Thoracic aorta (tissue), 2 donors: Measurements from ENCODE around the gene CLTB. TPM values are rescaled to one million over a fixed set of nuclear protein-coding genes. Genes with fewer than 3 reads are reported as not detected.

Source experiments
- ATAC-seq: fragments of 150-250 bp; one replicate; pipeline ENCODE4 v1.8.0; 2017; ENCODE audit warnings: low read depth; ENCODE audit not compliant: insufficient number of reproducible peaks, low FRiP score
- DNase-seq: peaks from one replicate; pipeline ENCODE4 v3.0.0-alpha.2; 2020; ENCODE audit warnings: low spot score
- H3K27ac ChIP-seq, 2 donors: fragments of 200-600 bp; sonication (generic); 1 replicate in 1 of 2; 2 replicates in 1 of 2; pipeline ENCODE4 v1.5.1; 2016; ENCODE audit warnings: mild to moderate bottlenecking in 2 of 2, moderate library complexity in 2 of 2
- H3K27me3 ChIP-seq: fragments of 200-600 bp; sonication (generic); replicated peaks from 2 replicates; pipeline ENCODE4 v1.6.0; 2016; ENCODE audit warnings: mild to moderate bottlenecking; ENCODE audit not compliant: insufficient read depth
- H3K36me3 ChIP-seq: fragments of 200-600 bp; sonication (generic); one replicate; pipeline ENCODE4 v1.5.1; 2016
- H3K4me1 ChIP-seq, 2 donors: fragments of 200-600 bp; sonication (generic); 1 replicate in 1 of 2; 2 replicates in 1 of 2; pipeline versions ENCODE4 v1.5.1 to v1.6.0; 2016; ENCODE audit warnings: low read depth in 2 of 2, mild to moderate bottlenecking in 1 of 2; ENCODE audit not compliant: control insufficient read depth in 1 of 2
- H3K4me3 ChIP-seq: fragments of 200-600 bp; sonication (generic); 2 replicates; pipeline ENCODE4 v1.5.1; 2016; ENCODE audit warnings: mild to moderate bottlenecking
- H3K9me3 ChIP-seq: fragments of 200-600 bp; sonication (generic); 2 replicates; pipeline ENCODE4 v1.5.1; 2016
- total RNA-seq, 2 donors: library from RNA; depleted of rRNA; stranded (reverse); fragments of >200 nt; gene quantifications; one replicate each; pipeline versions ENCODE4 v1.1.0 to v1.2.3, GENCODE V29; 2016
- TF ChIP-seq, protein P1 (sequence below): fragments of 200-600 bp; sonication (generic); IDR thresholded peaks from one replicate; pipeline ENCODE4 v1.5.1; 2019; ENCODE audit warnings: antibody characterized with exemption

Gene CLTB
- total RNA-seq, 2 donors from 2014 or later = 155 to 192 TPM

DNA sequence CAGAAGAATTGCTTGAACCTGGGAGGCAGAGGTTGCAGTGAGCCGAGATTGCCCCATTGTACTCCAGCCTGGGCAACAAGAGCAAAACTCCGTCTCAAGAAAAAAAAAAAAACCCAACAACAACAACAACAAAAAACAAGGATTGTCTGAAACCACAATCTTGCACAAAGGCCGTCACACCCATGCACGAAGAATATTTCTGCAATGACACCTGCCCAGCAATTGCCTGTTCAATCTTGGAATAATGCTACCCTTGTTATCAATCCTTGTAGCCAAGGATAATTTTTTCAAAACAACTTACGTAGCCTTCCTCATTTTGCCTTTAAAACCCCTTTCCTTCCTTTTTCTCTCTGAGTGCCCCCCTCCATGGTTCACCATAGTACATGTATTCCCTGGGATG lies 3.7 kb upstream of the CLTB start:
- no peaks in the 10 kb centered on the region for H3K36me3 ChIP-seq
- H3K4me3 ChIP-seq = no peak overlapping the region
- no peak overlapping the region for H3K27ac ChIP-seq
- TF ChIP-seq, protein P1, sequence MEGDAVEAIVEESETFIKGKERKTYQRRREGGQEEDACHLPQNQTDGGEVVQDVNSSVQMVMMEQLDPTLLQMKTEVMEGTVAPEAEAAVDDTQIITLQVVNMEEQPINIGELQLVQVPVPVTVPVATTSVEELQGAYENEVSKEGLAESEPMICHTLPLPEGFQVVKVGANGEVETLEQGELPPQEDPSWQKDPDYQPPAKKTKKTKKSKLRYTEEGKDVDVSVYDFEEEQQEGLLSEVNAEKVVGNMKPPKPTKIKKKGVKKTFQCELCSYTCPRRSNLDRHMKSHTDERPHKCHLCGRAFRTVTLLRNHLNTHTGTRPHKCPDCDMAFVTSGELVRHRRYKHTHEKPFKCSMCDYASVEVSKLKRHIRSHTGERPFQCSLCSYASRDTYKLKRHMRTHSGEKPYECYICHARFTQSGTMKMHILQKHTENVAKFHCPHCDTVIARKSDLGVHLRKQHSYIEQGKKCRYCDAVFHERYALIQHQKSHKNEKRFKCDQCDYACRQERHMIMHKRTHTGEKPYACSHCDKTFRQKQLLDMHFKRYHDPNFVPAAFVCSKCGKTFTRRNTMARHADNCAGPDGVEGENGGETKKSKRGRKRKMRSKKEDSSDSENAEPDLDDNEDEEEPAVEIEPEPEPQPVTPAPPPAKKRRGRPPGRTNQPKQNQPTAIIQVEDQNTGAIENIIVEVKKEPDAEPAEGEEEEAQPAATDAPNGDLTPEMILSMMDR = no peak
- ATAC-seq = no peak
- peaks cover 18 to 28% of the 10 kb centered on the region in 2 donors for H3K4me1 ChIP-seq
- DNase-seq = no peak
- H3K27me3 ChIP-seq = no peaks in the 10 kb centered on the region
- H3K9me3 ChIP-seq = no peaks in the 10 kb centered on the region

GRCh38 chr5:176418251-176418650 lies 1.9 kb upstream of the CLTB start:
- Histone ChIP-seq H3K4me3 (no peak overlapping the region), H3K9me3 (no peaks in the 10 kb centered on the region), H3K27me3 (no peaks in the 10 kb centered on the region), H3K36me3 (no peaks in the 10 kb centered on the region), H3K27ac (no peak overlapping the region), H3K4me1 (peaks cover 28 to 34% of the 10 kb centered on the region in 2 donors)
- DNase-seq (no peak), ATAC-seq (no peak)
- TF ChIP-seq, protein P1 = no peak

DNA sequence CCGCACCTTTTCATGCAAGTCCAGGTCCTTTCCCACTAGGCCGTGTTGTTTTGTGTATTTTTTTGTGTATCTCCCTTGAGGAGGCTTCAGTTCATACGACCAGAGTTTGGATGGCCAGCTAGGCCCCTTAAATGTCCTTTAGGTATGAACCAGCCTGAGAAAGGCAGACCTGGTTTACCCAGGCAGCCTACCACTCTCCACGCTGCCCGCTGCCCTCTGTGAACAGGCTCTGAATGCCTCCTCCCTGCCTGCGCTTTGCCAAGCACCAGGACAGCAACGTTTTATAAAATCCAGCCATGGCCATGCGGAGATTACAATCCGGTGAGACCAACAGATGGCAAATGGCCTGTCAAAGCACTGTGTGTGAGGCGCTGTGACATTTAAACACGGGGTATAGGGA lies 626 bp upstream of the CLTB start:
- Histone ChIP-seq H3K27ac (peak overlapping the region; percentile 27 to 94), H3K36me3 (no peaks in the 10 kb centered on the region), H3K27me3 (no peaks in the 10 kb centered on the region), H3K4me3 (peak overlapping the region; percentile 98), H3K9me3 (no peaks in the 10 kb centered on the region), H3K4me1 (peaks cover 28 to 42% of the 10 kb centered on the region in 2 donors)
- DNase-seq (no peak), ATAC-seq (no peak)
- TF ChIP-seq, protein P1 = no peak

DNA sequence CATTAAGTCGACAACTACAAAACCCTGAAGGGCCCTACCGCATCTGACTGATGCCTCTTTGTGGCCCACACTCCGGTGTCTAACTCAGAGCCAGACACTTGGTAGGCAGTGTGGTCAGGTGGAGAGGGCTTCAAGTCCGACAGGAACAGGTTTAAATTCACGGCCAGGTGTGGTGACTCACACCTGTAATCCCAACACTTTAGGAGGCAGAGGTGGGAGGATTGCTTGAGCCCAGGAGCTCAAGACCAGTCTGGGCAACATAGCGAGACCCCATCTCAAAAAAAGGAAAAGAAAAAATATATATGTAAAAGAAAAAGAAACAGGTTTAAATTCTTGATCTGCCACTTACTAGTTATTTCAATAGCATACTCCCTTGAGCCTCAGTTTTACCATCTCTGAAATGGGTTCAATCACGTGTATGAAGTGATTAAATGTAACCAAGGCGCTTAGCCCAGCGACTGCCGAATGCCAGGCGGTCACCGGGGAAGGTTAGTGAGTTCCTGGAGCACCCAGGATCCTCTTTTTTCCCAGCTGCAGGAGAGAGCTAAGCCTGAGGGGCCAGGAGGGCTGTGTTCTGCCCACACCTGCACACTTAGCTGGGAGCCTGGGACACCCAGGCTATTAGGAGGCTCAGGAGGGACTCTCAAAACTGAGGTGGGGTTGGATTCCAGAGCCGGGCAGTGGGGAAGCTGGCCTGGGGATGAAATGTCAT lies 943 bp downstream of the CLTB start:
- TF ChIP-seq, protein P1 = no peak
- Histone ChIP-seq H3K27me3 (no peaks in the 10 kb centered on the region), H3K4me3 (peak overlapping the region; percentile 98), H3K9me3 (no peaks in the 10 kb centered on the region), H3K4me1 (peaks cover 28 to 49% of the 10 kb centered on the region in 2 donors), H3K27ac (peak overlapping the region; percentile 94 to 95), H3K36me3 (no peaks in the 10 kb centered on the region)
- no peak for DNase-seq
- no peak for ATAC-seq

GRCh38 chr5:176414704-176415103 lies 1.6 kb downstream of the CLTB start:
- H3K27me3 ChIP-seq = no peaks in the 10 kb centered on the region
- TF ChIP-seq, protein P1 = no peak
- peaks cover 2% of the 10 kb centered on the region for H3K36me3 ChIP-seq
- H3K4me3 ChIP-seq = peak overlapping the region; percentile 98
- peaks cover 28 to 49% of the 10 kb centered on the region in 2 donors for H3K4me1 ChIP-seq
- H3K9me3 ChIP-seq = no peaks in the 10 kb centered on the region
- DNase-seq (no peak), ATAC-seq (no peak)
- peak overlapping the region in 1 of 2 donors; percentile 94 for H3K27ac ChIP-seq
